HG02852 (cell line): Measurements from ENCODE around the gene SH2D3A.
A peak's percentile ranks its signal among the peaks of the same experiment; 100 is the strongest.

Source experiments
- ATAC-seq: cut with Tn5 transposase; IDR thresholded peaks from one replicate; pipeline ENCODE4 v1.9.1; 2021; ENCODE audit warnings: mild to moderate bottlenecking, moderate library complexity; ENCODE audit not compliant: unreplicated experiment

The SH2D3A gene

GRCh38 chr19:6723738-6724137, 43.5 kb downstream of the SH2D3A start:
- no peak for ATAC-seq

GRCh38 chr19:6723108-6723618, 44.1 kb downstream of the SH2D3A start:
- no peak for ATAC-seq

- peak; percentile 54 for ATAC-seq
Measured at GRCh38 chr19:6721773-6722172, 45.5 kb downstream of the SH2D3A start.

- ATAC-seq = no peak
Measured at GRCh38 chr19:6721138-6721474, 46.1 kb downstream of the SH2D3A start.

- no peak for ATAC-seq
Measured at GRCh38 chr19:6720369-6721137, 46.7 kb downstream of the SH2D3A start, which contains the start of gene C3. C3 (minus strand) TSS chr19:6720650; CDS start chr19:6720589, 61 bp downstream.

DNA sequence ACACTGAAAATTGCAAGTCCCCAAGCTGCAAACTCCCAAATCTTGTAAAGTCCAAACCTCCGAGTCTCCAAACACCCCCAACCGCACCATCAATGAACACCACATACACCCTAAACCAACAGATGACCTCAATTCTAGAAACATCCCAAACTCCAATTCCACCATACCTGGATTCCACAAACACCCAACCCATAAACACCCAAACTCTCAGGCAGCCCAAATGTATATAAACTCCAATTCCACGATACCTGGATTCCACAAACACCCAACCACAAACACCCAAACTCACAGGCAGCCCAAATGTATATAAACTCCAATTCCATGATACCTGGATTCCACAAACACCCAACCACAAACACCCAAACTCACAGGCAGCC, 47.3 kb downstream of the SH2D3A start:
- ATAC-seq = no peak

DNA sequence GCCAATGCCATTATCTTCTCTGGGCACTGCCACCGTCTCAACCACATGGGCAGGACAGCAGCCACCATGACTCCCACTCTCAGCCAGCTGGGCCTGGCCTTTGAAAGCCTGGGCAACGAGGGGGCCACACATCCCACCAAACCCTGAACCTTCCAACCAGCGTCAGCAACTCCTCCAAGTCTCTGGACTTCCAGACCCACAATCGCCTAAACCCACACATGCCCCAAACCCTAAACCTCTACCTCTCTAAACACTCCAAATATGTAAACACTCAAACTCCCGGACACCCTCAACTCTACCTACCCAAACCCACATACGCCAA, 47.7 kb downstream of the SH2D3A start:
- no peak for ATAC-seq

DNA sequence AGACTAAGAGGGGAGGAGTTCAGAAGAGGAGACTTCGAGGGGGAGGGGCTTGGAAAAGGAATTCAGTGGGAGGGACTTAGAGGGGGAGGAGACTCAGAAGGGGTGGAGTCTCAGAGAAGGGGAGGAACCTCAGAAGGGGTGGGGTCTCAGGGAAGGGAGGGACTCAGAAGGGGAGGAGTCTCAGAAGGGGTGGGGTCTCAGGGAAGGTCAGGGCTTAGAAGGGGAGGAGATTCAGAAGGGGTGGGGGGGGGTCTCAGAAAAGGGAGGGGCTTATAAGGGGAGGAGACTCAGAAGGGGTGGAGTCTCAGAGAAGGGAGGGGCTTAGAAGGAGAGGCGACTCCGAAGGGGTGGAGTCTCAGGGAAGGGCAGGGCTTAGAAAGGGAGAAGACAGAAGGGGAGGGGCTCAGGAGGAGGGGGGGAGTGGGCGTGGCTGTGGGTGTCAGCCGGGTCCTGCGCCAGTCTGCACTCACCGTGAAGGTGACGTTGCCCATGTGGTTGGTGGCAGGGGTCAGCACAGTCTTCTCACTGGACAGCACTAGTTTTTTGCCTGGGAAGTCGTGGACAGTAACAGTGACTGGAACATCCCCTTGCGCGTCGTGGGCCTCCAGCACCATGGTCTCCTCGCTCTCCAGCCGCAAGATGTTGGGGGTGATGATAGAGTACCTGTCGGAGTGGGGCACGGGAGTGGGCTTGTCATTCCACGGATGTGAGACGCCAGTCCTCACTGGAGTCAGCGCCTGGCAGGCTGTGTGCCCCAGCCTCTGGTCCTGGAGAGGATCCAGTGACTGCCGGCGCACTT, 48.3 kb downstream of the SH2D3A start:
- ATAC-seq = no peak

- no peak for ATAC-seq
Measured at GRCh38 chr19:6718111-6718740, 49.0 kb downstream of the SH2D3A start.

DNA sequence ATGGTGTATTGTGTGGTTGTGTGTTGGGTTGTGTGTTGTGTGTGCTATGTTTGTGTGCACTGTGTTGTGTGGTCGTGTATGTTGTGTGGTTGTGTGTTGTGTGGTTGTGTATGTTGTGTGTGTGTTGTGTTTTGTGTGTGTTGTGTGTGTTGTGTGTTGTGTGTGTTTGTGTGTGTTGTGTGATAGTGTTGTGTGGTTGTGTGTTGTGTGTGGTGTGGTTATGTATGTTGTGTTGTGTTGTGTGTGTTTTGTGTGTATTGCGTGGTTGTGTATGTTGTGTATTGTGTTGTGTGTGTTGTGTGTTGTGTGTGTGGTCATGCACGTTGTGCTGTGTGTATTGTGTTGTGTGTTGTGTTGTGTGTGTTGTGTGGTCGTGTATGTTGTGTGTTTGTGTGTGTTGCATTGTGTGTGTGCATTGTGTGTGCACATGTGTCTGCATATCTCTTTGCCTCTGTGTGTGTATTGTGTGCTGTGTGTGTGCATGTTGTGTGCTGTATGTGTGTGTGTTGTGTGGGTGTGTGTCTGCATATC, 49.7 kb downstream of the SH2D3A start:
- no peak for ATAC-seq

GRCh38 chr19:6717036-6717435, 50.2 kb downstream of the SH2D3A start:
- no peak for ATAC-seq

DNA sequence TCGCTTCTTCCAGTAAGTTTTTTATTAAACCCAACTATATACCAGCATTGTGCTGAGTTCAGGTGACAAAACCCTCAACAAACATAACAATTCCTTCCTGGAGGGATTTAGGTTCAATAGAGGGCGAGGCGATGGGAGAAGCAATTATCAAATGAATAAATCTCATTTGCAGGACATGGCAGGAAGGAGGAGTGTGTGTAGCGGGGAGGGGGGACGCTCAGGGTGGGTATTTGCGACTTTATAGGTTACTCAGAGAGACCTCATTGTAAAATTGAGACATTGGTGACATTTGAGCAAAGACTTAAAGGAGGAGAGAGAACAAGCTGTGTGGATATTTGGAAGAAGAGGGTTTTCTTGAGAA, 50.6 kb downstream of the SH2D3A start:
- ATAC-seq = no peak

DNA sequence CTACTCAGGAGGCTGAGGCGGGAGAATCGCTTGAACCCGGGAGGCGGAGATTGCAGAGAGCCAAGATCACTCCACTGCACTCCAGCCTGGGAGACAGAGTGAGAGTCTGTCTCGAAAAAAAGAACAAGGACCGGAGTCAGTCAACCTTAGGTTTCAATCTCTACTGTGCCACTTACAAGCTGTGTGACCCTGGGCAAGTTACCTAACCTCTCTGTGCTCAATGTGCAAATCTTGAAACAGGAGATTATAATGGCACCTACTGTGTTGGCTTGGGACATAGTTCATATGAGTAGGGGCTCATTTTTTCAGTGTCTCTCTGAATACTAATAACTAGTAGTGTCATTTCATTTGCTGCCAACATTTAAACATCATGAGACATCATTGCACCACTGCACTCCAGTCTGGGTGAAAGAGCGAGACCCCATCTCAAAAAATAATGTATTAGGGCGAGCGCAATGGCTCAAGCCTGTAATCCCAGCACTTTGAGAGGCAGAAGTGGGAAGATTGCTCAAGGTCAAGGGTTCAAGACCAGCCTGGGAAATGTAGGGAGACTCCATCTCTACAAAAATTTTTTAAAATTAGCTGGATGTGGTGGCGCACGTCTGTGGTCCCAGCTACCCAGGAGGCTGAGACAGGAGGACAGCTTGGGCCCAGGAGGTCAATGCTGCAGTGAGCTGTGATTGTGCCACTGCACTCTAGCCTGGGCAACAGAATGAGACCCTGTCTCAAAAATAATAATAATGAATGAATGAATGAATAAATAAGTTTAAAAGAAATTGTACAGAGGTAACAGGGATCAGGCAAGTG, 52.3 kb downstream of the SH2D3A start:
- no peak for ATAC-seq

GRCh38 chr19:6713773-6714692, 53.2 kb downstream of the SH2D3A start:
- no peak for ATAC-seq

- ATAC-seq = no peak
Measured at GRCh38 chr19:6712692-6713670, 54.3 kb downstream of the SH2D3A start.

GRCh38 chr19:6712231-6712630, 55.0 kb downstream of the SH2D3A start:
- no peak for ATAC-seq

DNA sequence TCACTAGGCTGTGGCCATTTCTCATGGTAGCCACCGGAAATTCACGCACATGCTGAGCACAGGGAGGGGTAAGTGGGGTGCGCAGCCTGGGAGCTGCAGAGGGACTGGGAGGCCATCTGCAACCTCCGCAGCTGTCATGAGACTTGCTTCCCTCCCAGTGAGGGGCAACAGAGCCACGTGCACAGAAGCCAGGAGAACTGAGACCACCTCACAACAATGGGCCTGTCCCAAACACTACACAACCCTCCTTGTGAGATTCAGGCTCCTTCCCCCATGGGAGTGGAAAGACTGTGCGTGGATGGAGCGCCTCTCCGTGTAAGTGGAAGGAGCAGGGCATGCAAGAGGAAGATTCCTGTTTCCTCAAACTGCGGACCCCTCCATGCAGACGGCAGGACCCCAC, 55.6 kb downstream of the SH2D3A start:
- no peak for ATAC-seq

DNA sequence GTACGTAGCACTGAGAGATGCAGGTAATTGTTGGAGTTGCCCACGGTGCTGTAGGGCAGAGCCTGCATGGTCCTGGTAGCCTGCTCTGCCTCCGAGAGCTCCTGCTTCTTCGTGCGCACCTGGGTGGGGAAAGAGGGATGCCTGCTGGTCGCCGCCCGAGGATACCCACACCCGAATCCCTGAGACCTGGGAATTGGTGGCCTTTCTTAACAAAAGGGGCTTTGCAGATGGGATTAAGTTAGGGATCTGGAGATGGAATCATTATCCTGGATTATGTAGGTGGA, 56.2 kb downstream of the SH2D3A start:
- ATAC-seq = no peak
